ENCODE results near the gene TRA2B.

TRA2B gene

GRCh38 chr3:185867650-185868049 lies 70.2 kb downstream of the TRA2B start:
- DNase-seq (ENCODE audit: low spot score) = no peak

- no peak for DNase-seq (ENCODE audit: low spot score)
These were observed 70.8 kb downstream of the TRA2B start for GRCh38 chr3:185866995-185867394.

- no peak for DNase-seq (ENCODE audit: low spot score)
These were observed 71.3 kb downstream of the TRA2B start for GRCh38 chr3:185866555-185866954.

Data from CD4-positive, alpha-beta T cell treated with Interleukin-2 at 100 ng/mL for 4 hours (primary cell).